MCF 10A (cell line): ENCODE results near the gene CAVIN1. TPM values are rescaled to one million over a fixed set of nuclear protein-coding genes. Genes with fewer than 3 reads are reported as not detected.
A peak's percentile ranks its signal among the peaks of the same experiment; 100 is the strongest.

Experiments
- BruUV-seq: library from RNA; stranded (reverse); fragments of 400-500 nt; replicated peaks from 2 replicates; lab custom pipeline; 2021; lab: Mats Ljungman, UMichigan
- CTCF ChIA-PET: fragments of 300-600 bp; sonication (Branson Sonifier 250); formaldehyde crosslinking; extraction: SDS; loops from one replicate; lab custom pipeline; 2021; ENCODE audit warnings: antibody characterized with exemption, inconsistent platforms; lab: Yijun Ruan, JAX
- POLR2A ChIA-PET: fragments of 300-600, 350-650 bp; sonication (Branson Sonifier 250); formaldehyde crosslinking; extraction: SDS; loops from one replicate; lab custom pipeline; 2020; ENCODE audit warnings: antibody characterized with exemption, inconsistent platforms; lab: Yijun Ruan, JAX
- DNase-seq: peaks from one replicate; pipeline ENCODE4 v3.0.0-alpha.2; 2018; ENCODE audit not compliant: unreplicated experiment
- H3K27ac Mint-ChIP-seq: one replicate; pipeline ENCODE4 v1.8.0; 2022; ENCODE audit warnings: mild to moderate bottlenecking, low read depth, mixed read lengths; ENCODE audit not compliant: unreplicated experiment
- H3K27me3 Mint-ChIP-seq: one replicate; pipeline ENCODE4 v1.8.0; 2022; ENCODE audit warnings: mixed read lengths; ENCODE audit not compliant: insufficient read depth, unreplicated experiment
- H3K36me3 Mint-ChIP-seq: one replicate; pipeline ENCODE4 v1.8.0; 2022; ENCODE audit warnings: mild to moderate bottlenecking, moderate library complexity, mixed read lengths; ENCODE audit not compliant: insufficient read depth, unreplicated experiment
- H3K4me1 Mint-ChIP-seq: one replicate; pipeline ENCODE4 v1.8.0; 2022; ENCODE audit warnings: mixed read lengths; ENCODE audit not compliant: insufficient read depth, unreplicated experiment
- H3K4me3 Mint-ChIP-seq: one replicate; pipeline ENCODE4 v1.8.0; 2022; ENCODE audit warnings: mild to moderate bottlenecking, moderate library complexity, mixed read lengths; ENCODE audit not compliant: unreplicated experiment
- H3K9me3 Mint-ChIP-seq: one replicate; pipeline ENCODE4 v1.8.0; 2022; ENCODE audit warnings: mixed read lengths; ENCODE audit not compliant: unreplicated experiment
- intact Hi-C: fragments of 100-400 bp; cut with micrococcal nuclease; formaldehyde crosslinking; loops from 2 replicates; pipeline ENCODE4 v1.14.1; 2022
- total RNA-seq: library from RNA; stranded (reverse); gene quantifications from 2 replicates; pipeline ENCODE4 v1.2.3, GENCODE V29; 2022
- TF ChIP-seq, protein P1 (sequence below): fragments of 200-600 bp; IDR thresholded peaks from one replicate; pipeline ENCODE4 v1.8.0; 2022; ENCODE audit warnings: antibody characterized with exemption, mild to moderate bottlenecking; ENCODE audit not compliant: unreplicated experiment

Gene CAVIN1
- total RNA-seq, 1 experiment from 2014 or later: 143 TPM

DNA sequence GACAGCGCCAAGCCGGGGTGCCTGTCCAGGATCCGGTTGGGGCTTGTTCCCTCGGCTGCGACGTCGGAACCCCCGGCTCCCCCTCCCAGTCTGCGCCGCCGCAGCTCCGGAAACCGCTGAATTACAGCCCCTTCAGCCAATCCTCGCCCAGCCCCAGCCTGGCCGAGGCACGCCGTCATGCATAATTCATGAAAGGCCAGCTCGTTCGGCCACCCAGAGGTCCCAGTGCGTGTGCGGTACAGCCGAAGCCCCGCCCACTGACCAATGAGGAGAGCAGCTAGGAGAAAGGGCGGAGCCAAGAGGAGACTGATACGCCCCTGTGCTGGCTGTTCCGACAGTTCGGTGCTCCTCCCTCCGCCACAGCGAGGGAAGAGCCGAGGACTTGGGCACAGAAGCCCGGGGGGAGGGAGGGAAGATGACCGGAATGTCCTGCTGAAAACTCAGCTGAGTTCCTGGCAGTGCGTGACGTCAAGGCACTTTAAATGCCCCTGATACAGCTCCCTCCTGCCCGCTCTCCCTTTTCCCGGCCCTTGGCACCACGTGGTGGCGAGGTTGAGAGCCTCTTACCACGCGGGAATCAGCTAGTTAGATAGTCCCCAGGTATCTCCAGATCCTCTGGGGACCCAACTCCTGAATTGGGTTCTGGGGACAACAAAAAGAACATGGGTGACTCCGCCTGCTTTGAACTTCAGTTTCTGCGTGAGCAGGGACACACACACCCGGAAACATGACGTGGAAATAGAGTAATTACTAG, 34.5 kb downstream of the CAVIN1 start, which contains the start of gene STAT3:
STAT3 (minus strand) TSS at position 62 of the 754 bp plus-strand sequence. CDS start 39,926 bp downstream, outside the sequence.
- peaks cover 24% of the 10 kb centered on the region for H3K36me3 Mint-ChIP-seq
- peak within 1 kb of the TSS; percentile 90 for H3K4me3 Mint-ChIP-seq
- ChIA-PET CTCF (interaction anchor here (0.6 to 2.5 kb wide), 9 partner anchors 19 to 383 kb away, joined by 3 to 16 read pairs (median 4); no protein-coding TSS in a partner anchor), POLR2A (interaction anchor here (0.5 to 3.5 kb wide), 35 partner anchors 8 to 1559 kb away, joined by 3 to 84 read pairs (median 5); partner anchors contain the start of genes ACLY, BECN1, CAVIN1 and NAGLU)
- peak within 1 kb of the TSS; percentile 97 for H3K27ac Mint-ChIP-seq
- intact Hi-C loops: loop anchor here (5.0 kb wide), 2 partner anchors 34 to 66 kb away; partner anchors contain the start of gene CAVIN1
- BruUV-seq: no TSS peak
- H3K27me3 Mint-ChIP-seq: no peaks in the 10 kb centered on the region
- H3K4me1 Mint-ChIP-seq: peaks cover 25% of the 10 kb centered on the region
- H3K9me3 Mint-ChIP-seq: no peaks in the 10 kb centered on the region
- peak; percentile 100 for DNase-seq
- TF ChIP-seq, protein P1, sequence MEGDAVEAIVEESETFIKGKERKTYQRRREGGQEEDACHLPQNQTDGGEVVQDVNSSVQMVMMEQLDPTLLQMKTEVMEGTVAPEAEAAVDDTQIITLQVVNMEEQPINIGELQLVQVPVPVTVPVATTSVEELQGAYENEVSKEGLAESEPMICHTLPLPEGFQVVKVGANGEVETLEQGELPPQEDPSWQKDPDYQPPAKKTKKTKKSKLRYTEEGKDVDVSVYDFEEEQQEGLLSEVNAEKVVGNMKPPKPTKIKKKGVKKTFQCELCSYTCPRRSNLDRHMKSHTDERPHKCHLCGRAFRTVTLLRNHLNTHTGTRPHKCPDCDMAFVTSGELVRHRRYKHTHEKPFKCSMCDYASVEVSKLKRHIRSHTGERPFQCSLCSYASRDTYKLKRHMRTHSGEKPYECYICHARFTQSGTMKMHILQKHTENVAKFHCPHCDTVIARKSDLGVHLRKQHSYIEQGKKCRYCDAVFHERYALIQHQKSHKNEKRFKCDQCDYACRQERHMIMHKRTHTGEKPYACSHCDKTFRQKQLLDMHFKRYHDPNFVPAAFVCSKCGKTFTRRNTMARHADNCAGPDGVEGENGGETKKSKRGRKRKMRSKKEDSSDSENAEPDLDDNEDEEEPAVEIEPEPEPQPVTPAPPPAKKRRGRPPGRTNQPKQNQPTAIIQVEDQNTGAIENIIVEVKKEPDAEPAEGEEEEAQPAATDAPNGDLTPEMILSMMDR: no peak

DNA sequence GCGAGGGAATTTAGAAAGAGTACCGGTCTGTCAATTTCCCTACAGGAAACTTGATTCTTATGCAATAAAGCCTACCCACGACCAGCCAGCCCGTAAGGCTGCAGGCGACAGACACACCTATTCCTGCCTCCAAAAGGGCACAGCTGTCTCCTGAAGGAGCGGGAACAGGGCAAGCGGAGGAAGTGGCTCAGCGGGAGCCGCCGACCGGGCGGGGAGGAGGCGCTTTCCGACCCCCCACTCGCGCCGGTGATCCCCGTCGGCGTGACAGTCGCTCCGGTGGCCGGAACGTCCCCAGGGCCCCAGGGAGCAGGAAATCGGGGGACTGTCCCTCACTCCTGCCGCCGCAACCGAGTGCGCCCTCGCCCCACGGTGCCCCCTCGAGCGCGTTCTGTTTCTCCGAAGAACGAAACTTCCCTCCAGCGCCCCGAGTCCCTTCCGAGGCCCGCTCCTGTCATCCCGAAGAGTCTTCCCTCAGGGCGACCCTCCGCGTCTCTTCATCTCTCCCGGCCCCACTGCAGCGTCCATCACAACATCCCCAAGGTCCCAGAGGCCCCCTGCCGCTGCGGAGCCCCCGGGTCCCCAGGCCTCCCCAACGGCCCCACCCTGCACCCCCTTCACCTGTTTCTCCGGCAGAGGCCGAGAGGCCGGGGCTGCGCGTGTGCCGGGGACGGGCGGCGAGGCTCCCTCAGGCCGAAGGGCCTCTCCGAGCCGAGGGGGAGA, 35.2 kb downstream of the CAVIN1 start:
- ChIA-PET POLR2A (interaction anchor here (0.5 to 3.5 kb wide), 38 partner anchors 8 to 1559 kb away, joined by 3 to 84 read pairs (median 4); partner anchors contain the start of genes BECN1, CAVIN1, NAGLU and PSMC3IP), CTCF (interaction anchor here (0.7 to 2.5 kb wide), 7 partner anchors 19 to 128 kb away, joined by 3 to 16 read pairs (median 4); no protein-coding TSS in a partner anchor)
- Mint-ChIP-seq H3K27me3 (no peaks in the 10 kb centered on the region), H3K4me3 (peak overlapping the region; percentile 90), H3K9me3 (no peaks in the 10 kb centered on the region), H3K36me3 (peaks cover 31% of the 10 kb centered on the region), H3K4me1 (peaks cover 24% of the 10 kb centered on the region), H3K27ac (peak overlapping the region; percentile 97)
- no TSS peak for BruUV-seq
- intact Hi-C loops: loop anchor here (5.0 kb wide), 2 partner anchors 34 to 66 kb away; partner anchors contain the start of gene CAVIN1
- peak; percentile 84 for DNase-seq
- TF ChIP-seq, protein P1: no peak

DNA sequence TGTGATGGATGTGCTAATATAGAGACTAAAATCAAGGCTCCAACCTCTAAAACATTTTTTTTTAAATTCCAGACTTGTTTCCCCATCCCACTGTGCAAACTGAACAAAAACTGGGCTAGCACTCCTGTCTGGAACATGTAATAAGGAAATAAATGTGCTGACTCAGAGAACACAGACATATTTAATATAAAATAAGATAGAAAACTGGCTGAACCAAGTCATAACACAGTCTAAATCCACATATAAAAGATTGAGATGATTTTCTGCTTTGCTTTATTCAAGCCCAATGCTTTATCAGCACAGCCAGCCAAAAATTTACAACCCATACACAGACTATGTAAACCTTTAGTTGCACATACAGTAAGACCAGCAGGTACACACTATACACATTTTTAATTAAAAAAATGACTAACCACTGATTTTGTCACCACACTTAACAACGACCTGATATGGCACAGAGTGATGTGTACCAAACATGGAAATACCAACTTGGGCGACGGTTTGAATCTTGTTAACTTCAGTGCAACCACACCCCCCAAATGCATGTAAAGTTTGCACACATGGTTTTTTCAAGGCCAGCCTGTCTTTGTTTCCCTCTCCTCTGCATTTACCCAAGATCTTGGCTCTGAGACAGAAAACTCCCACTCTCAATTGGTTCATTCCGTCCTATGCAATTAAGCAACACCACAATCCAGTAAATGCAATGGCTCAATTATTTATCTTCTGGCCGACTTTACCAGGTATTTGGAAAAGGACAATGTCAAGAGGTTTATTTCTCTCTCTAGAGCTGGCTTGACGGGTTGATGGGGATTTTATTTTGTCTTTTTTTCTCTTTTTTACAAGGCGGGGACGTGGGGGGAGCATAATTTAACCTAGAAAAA, 36.0 kb downstream of the CAVIN1 start:
- Mint-ChIP-seq H3K4me1 (peaks cover 19% of the 10 kb centered on the region), H3K27ac (peak overlapping the region; percentile 97), H3K27me3 (no peaks in the 10 kb centered on the region), H3K36me3 (peaks cover 37% of the 10 kb centered on the region), H3K9me3 (no peaks in the 10 kb centered on the region), H3K4me3 (peak overlapping the region; percentile 90)
- intact Hi-C loops: loop anchor here (5.0 kb wide), 2 partner anchors 35 to 65 kb away; partner anchors contain the start of gene CAVIN1
- TSS peak; percentile 40 for BruUV-seq
- TF ChIP-seq, protein P1: no peak
- peak; percentile 92 for DNase-seq
- ChIA-PET POLR2A (interaction anchor here (0.6 to 3.5 kb wide), 18 partner anchors 8 to 698 kb away, joined by 3 to 84 read pairs (median 7); partner anchors contain the start of genes CAVIN1 and NAGLU), CTCF (interaction anchor here (0.7 kb wide), 1 partner anchor 25 kb away, joined by 3 read pairs; no protein-coding TSS in a partner anchor)
